HepG2 (cell line): Measurements from ENCODE around the gene TBC1D4.

Experiments used
- JUND ChIP-seq: sonication (generic); formaldehyde crosslinking; IDR thresholded peaks from 2 replicates; pipeline ENCODE4 v1.8.0; 2022; ENCODE audit warnings: mild to moderate bottlenecking, missing genetic modification reagents
- NFE2L2 ChIP-seq: fragments of 150-350 bp; IDR thresholded peaks from 2 replicates; pipeline ENCODE4 v1.6.1; 2014; ENCODE audit warnings: low read length
- PAX8 ChIP-seq: sonication (generic); formaldehyde crosslinking; IDR thresholded peaks from 2 replicates; pipeline ENCODE4 v1.8.0; 2022; ENCODE audit warnings: mild to moderate bottlenecking, missing genetic modification reagents, borderline replicate concordance
- POLR2AphosphoS2 ChIP-seq: IDR thresholded peaks from 2 replicates; pipeline ENCODE4 v1.6.1; 2011; ENCODE audit warnings: low read depth, low read length, improper control_type of control experiment
- REPIN1 ChIP-seq: sonication (generic); formaldehyde crosslinking; IDR thresholded peaks from 2 replicates; pipeline ENCODE4 v1.8.0; 2022; ENCODE audit warnings: missing genetic modification reagents, low read depth, mild to moderate bottlenecking, borderline replicate concordance
- SIX1 ChIP-seq: sonication (generic); formaldehyde crosslinking; IDR thresholded peaks from 2 replicates; pipeline ENCODE4 v1.4.0; 2020; ENCODE audit warnings: missing genetic modification reagents, borderline replicate concordance
- SP1 ChIP-seq, 2 experiments: fragments of 450-650 bp in 1 of 2; sonication (generic) in 1 of 2; formaldehyde crosslinking in 1 of 2; IDR thresholded peaks; 2 replicates each; pipeline versions ENCODE4 v1.4.0 to v1.6.1; 2016 to 2020; ENCODE audit warnings: missing genetic modification reagents in 1 of 2
- TAF1 ChIP-seq: sonication (generic); formaldehyde crosslinking; IDR thresholded peaks from 2 replicates; pipeline ENCODE4 v1.4.0; 2020; ENCODE audit warnings: missing genetic modification reagents
- ZNF737 ChIP-seq: sonication (generic); formaldehyde crosslinking; IDR thresholded peaks from 2 replicates; pipeline ENCODE4 v1.5.0; 2020; ENCODE audit warnings: missing genetic modification reagents, mild to moderate bottlenecking, borderline replicate concordance
- TF ChIP-seq, protein P1 (sequence below): sonication (generic); formaldehyde crosslinking; IDR thresholded peaks from 2 replicates; pipeline ENCODE4 v1.5.0; 2020; ENCODE audit warnings: mild to moderate bottlenecking, missing genetic modification reagents, moderate library complexity
- TF ChIP-seq, protein P2 (sequence below), 2 experiments: IDR thresholded peaks; 2 replicates each; pipeline ENCODE4 v1.6.1; 2011 to 2012; ENCODE audit warnings: low read length in 2 of 2, borderline replicate concordance in 1 of 2, low read depth in 1 of 2, mild to moderate bottlenecking in 1 of 2, moderate library complexity in 1 of 2
- TF ChIP-seq, protein P3 (sequence below): sonication (generic); formaldehyde crosslinking; conservative IDR thresholded peaks from 2 replicates; pipeline ENCODE4 v1.8.1; 2023; ENCODE audit warnings: missing genetic modification reagents
- TF ChIP-seq, protein P4 (sequence below): sonication (generic); formaldehyde crosslinking; IDR thresholded peaks from 2 replicates; pipeline ENCODE4 v1.4.0; 2020; ENCODE audit warnings: missing genetic modification reagents

DNA sequence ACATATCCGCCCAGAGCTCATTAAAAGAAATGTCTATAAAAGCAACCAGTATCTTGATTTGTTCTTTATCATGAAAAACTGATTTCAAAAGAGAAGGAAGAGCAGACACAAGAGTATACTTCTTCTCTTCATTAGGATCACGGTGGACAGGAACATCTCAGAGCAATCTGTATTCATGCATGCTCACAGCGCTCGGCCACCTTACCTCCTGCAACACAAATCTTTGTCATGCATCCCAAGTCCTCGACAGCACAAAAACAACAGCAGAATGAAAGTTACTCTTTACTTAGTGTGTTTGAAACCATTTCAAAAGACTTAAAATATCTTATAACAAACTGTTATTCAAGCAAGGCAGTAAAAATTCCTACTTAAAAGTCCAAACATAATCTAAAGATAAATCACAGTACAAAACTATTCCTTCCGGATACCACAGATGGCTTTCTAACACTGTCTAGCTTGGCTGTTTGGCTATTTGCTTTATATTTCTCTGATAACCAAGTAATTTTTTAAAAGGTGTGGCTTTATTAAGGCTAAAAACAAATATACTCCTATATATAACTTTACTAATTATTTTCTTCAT is 174.5 kb downstream of the TBC1D4 start:
- TF ChIP-seq JUND (CRISPR knock-in tag) = no peak
- TF ChIP-seq, protein P1, sequence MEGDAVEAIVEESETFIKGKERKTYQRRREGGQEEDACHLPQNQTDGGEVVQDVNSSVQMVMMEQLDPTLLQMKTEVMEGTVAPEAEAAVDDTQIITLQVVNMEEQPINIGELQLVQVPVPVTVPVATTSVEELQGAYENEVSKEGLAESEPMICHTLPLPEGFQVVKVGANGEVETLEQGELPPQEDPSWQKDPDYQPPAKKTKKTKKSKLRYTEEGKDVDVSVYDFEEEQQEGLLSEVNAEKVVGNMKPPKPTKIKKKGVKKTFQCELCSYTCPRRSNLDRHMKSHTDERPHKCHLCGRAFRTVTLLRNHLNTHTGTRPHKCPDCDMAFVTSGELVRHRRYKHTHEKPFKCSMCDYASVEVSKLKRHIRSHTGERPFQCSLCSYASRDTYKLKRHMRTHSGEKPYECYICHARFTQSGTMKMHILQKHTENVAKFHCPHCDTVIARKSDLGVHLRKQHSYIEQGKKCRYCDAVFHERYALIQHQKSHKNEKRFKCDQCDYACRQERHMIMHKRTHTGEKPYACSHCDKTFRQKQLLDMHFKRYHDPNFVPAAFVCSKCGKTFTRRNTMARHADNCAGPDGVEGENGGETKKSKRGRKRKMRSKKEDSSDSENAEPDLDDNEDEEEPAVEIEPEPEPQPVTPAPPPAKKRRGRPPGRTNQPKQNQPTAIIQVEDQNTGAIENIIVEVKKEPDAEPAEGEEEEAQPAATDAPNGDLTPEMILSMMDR = no peak
- TF ChIP-seq REPIN1 (CRISPR knock-in tag) = no peak
- TF ChIP-seq, protein P2, sequence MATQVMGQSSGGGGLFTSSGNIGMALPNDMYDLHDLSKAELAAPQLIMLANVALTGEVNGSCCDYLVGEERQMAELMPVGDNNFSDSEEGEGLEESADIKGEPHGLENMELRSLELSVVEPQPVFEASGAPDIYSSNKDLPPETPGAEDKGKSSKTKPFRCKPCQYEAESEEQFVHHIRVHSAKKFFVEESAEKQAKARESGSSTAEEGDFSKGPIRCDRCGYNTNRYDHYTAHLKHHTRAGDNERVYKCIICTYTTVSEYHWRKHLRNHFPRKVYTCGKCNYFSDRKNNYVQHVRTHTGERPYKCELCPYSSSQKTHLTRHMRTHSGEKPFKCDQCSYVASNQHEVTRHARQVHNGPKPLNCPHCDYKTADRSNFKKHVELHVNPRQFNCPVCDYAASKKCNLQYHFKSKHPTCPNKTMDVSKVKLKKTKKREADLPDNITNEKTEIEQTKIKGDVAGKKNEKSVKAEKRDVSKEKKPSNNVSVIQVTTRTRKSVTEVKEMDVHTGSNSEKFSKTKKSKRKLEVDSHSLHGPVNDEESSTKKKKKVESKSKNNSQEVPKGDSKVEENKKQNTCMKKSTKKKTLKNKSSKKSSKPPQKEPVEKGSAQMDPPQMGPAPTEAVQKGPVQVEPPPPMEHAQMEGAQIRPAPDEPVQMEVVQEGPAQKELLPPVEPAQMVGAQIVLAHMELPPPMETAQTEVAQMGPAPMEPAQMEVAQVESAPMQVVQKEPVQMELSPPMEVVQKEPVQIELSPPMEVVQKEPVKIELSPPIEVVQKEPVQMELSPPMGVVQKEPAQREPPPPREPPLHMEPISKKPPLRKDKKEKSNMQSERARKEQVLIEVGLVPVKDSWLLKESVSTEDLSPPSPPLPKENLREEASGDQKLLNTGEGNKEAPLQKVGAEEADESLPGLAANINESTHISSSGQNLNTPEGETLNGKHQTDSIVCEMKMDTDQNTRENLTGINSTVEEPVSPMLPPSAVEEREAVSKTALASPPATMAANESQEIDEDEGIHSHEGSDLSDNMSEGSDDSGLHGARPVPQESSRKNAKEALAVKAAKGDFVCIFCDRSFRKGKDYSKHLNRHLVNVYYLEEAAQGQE (IDR thresholded peaks at IDR 0.05; ENCODE audit: borderline replicate concordance in 1 of 2, low read depth in 1 of 2, low read length in 2 of 2) = no peak
- no peak for TF ChIP-seq POLR2AphosphoS2
- no peak for TF ChIP-seq PAX8
- no peak for TF ChIP-seq NFE2L2
- no peak for TF ChIP-seq SIX1
- no peak for TF ChIP-seq SP1 (IDR thresholded peaks at IDR 0.05)
- TF ChIP-seq SP1 (CRISPR knock-in tag; IDR thresholded peaks at IDR 0.05) = no peak
- TF ChIP-seq, protein P3, sequence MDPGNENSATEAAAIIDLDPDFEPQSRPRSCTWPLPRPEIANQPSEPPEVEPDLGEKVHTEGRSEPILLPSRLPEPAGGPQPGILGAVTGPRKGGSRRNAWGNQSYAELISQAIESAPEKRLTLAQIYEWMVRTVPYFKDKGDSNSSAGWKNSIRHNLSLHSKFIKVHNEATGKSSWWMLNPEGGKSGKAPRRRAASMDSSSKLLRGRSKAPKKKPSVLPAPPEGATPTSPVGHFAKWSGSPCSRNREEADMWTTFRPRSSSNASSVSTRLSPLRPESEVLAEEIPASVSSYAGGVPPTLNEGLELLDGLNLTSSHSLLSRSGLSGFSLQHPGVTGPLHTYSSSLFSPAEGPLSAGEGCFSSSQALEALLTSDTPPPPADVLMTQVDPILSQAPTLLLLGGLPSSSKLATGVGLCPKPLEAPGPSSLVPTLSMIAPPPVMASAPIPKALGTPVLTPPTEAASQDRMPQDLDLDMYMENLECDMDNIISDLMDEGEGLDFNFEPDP (CRISPR knock-in tag) = no peak
- TF ChIP-seq, protein P4, sequence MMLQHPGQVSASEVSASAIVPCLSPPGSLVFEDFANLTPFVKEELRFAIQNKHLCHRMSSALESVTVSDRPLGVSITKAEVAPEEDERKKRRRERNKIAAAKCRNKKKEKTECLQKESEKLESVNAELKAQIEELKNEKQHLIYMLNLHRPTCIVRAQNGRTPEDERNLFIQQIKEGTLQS (CRISPR knock-in tag) = no peak
- no peak for TF ChIP-seq TAF1 (CRISPR knock-in tag)
- no peak for TF ChIP-seq ZNF737 (CRISPR knock-in tag)
